Liver (tissue), 9 donors: ENCODE results near the gene PPFIA1. TPM values are rescaled to one million over a fixed set of nuclear protein-coding genes. Genes with fewer than 3 reads are reported as not detected.

Source experiments
- DNase-seq: peaks from one replicate; pipeline ENCODE4 v3.0.0-alpha.2; 2017; ENCODE audit warnings: low spot score
- H3K27ac ChIP-seq, 2 donors: one replicate each; pipeline ENCODE4 v1.7.0; 2013; ENCODE audit warnings: inconsistent platforms in 2 of 2, low read length in 2 of 2, control low read depth in 1 of 2, low read depth in 1 of 2, mild to moderate bottlenecking in 1 of 2
- H3K27me3 ChIP-seq, 4 donors: one replicate each; pipeline versions ENCODE4 v1.6.1 to v1.7.0; 2013; ENCODE audit warnings: low read length in 3 of 4, inconsistent platforms in 1 of 4, mild to moderate bottlenecking in 1 of 4, moderate library complexity in 1 of 4; ENCODE audit not compliant: control insufficient read depth in 4 of 4, insufficient read depth in 4 of 4
- H3K36me3 ChIP-seq, 4 donors: one replicate each; pipeline versions ENCODE4 v1.6.1 to v1.7.0; 2013; ENCODE audit warnings: low read length in 3 of 4, mild to moderate bottlenecking in 3 of 4, low read depth in 1 of 4, moderate library complexity in 1 of 4; ENCODE audit not compliant: control insufficient read depth in 4 of 4, insufficient read depth in 3 of 4
- H3K4me1 ChIP-seq, 4 donors: one replicate each; pipeline versions ENCODE4 v1.6.1 to v1.7.0; 2013; ENCODE audit warnings: low read length in 3 of 4, mild to moderate bottlenecking in 3 of 4, moderate library complexity in 1 of 4; ENCODE audit not compliant: control insufficient read depth in 4 of 4, insufficient read depth in 4 of 4
- H3K4me3 ChIP-seq, 3 donors: one replicate each; pipeline versions ENCODE4 v1.6.1 to v1.7.0; 2013; ENCODE audit warnings: low read length in 3 of 3, control low read depth in 1 of 3, low read depth in 1 of 3, mild to moderate bottlenecking in 1 of 3
- H3K9ac ChIP-seq, 2 donors: one replicate each; pipeline ENCODE4 v1.7.0; 2013; ENCODE audit warnings: low read length in 2 of 2, mild to moderate bottlenecking in 2 of 2, moderate library complexity in 2 of 2, control low read depth in 1 of 2, low read depth in 1 of 2
- H3K9me3 ChIP-seq, 4 donors: one replicate each; pipeline versions ENCODE4 v1.6.1 to v1.7.0; 2013; ENCODE audit warnings: low read length in 3 of 4; ENCODE audit not compliant: control insufficient read depth in 4 of 4
- EGR1 ChIP-seq, 2 donors: IDR thresholded peaks; 2 replicates each; pipeline ENCODE4 v1.6.1; 2016 to 2018; ENCODE audit warnings: antibody characterized with exemption in 2 of 2, low read depth in 2 of 2
- FOXA1 ChIP-seq: IDR thresholded peaks from 2 replicates; pipeline ENCODE4 v1.6.1; 2016; ENCODE audit warnings: antibody characterized with exemption
- FOXA2 ChIP-seq: IDR thresholded peaks from 2 replicates; pipeline ENCODE4 v1.6.1; 2016; ENCODE audit warnings: antibody characterized with exemption
- GABPA ChIP-seq, 2 donors: IDR thresholded peaks in 1 of 2; conservative IDR thresholded peaks in 1 of 2; 2 replicates each; pipeline ENCODE4 v1.6.1; 2016; ENCODE audit warnings: antibody characterized with exemption in 2 of 2, mild to moderate bottlenecking in 1 of 2, moderate library complexity in 1 of 2
- HNF4A ChIP-seq, 2 donors: conservative IDR thresholded peaks; 2 replicates each; pipeline ENCODE4 v1.6.1; 2016; ENCODE audit warnings: antibody characterized with exemption in 2 of 2, mild to moderate bottlenecking in 2 of 2
- HNF4G ChIP-seq: IDR thresholded peaks from 2 replicates; pipeline ENCODE4 v1.6.1; 2016; ENCODE audit warnings: antibody characterized with exemption
- JUND ChIP-seq, 2 donors: IDR thresholded peaks; 2 replicates each; pipeline ENCODE4 v1.6.1; 2016; ENCODE audit warnings: antibody characterized with exemption in 2 of 2
- NR2F2 ChIP-seq: IDR thresholded peaks from 2 replicates; pipeline ENCODE4 v1.6.1; 2016; ENCODE audit warnings: antibody characterized with exemption
- RAD21 ChIP-seq, 2 donors: IDR thresholded peaks; 2 replicates each; pipeline ENCODE4 v1.6.1; 2016; ENCODE audit warnings: antibody characterized with exemption in 2 of 2, mild to moderate bottlenecking in 2 of 2
- REST ChIP-seq: IDR thresholded peaks from 2 replicates; pipeline ENCODE4 v1.6.1; 2016; ENCODE audit warnings: antibody characterized with exemption, mild to moderate bottlenecking
- RXRA ChIP-seq, 2 donors: IDR thresholded peaks; 2 replicates each; pipeline ENCODE4 v1.6.1; 2017 to 2018; ENCODE audit warnings: antibody characterized with exemption in 2 of 2, mild to moderate bottlenecking in 1 of 2
- SP1 ChIP-seq: IDR thresholded peaks from 2 replicates; pipeline ENCODE4 v1.6.1; 2018; ENCODE audit warnings: antibody characterized with exemption, mild to moderate bottlenecking
- TAF1 ChIP-seq: conservative IDR thresholded peaks from 2 replicates; pipeline ENCODE4 v1.6.1; 2016; ENCODE audit warnings: antibody characterized with exemption, mild to moderate bottlenecking
- YY1 ChIP-seq: IDR thresholded peaks from 2 replicates; pipeline ENCODE4 v1.6.1; 2016; ENCODE audit warnings: antibody characterized with exemption, mild to moderate bottlenecking
- WGBS: extraction: QIAGEN DNeasy Blood & Tissue Kit; methylation state at CpG from one replicate; pipeline ENCODE4 v1.1.7; 2013; 5-methylcytosine and 5-hydroxymethylcytosine counted together
- polyA plus RNA-seq, 2 donors: library from polyadenylated mRNA; stranded (reverse) in 1 of 2; unstranded in 1 of 2; fragments of 200-250 nt in 1 of 2; fragments of >200 nt in 1 of 2; fragmentation: Nextera tagmentation in 1 of 2; extraction: Ambion mirVana in 1 of 2; gene quantifications; one replicate each; pipeline versions ENCODE4 v1.2.1 to v1.2.3, GENCODE V29; 2013 to 2015
- total RNA-seq, 2 donors: library from RNA; depleted of rRNA; stranded (reverse); fragments of >200 nt; gene quantifications; one replicate each; pipeline ENCODE4 v1.2.3, GENCODE V29; 2014
- TF ChIP-seq, protein P1 (sequence below): IDR thresholded peaks from 2 replicates; pipeline ENCODE4 v1.6.1; 2016; ENCODE audit warnings: antibody characterized with exemption
- TF ChIP-seq, protein P2 (sequence below): IDR thresholded peaks from 2 replicates; pipeline ENCODE4 v1.6.1; 2016; ENCODE audit warnings: antibody characterized with exemption
- TF ChIP-seq, protein P3 (sequence below): fragments of 150-350 bp; IDR thresholded peaks from 2 replicates; pipeline ENCODE4 v1.5.1; 2017; ENCODE audit warnings: improper control_type of control experiment, low read depth, low read length; ENCODE audit not compliant: missing input control
- donor health status: healthy.
- donor health status: healthy.
- donor health status: healthy.
- donor health status: healthy.
- donor health status: healthy.

Gene PPFIA1
- total and polyA plus RNA-seq, 4 donors: 9.9 to 39.6 (median 14.5) TPM

- no peak overlapping the region for H3K9ac ChIP-seq
- H3K4me3 ChIP-seq: no peak overlapping the region
- H3K27me3 ChIP-seq: no peaks in the 10 kb centered on the region
- no peak overlapping the region for H3K27ac ChIP-seq
- TF ChIP-seq GABPA (IDR thresholded peaks at IDR 0.05 in 1 of 2, conservative IDR thresholded peaks at IDR 0.05 in 1 of 2): no peak
- WGBS: 80% methylated on average over 25 of the region's 25 CpGs
- H3K36me3 ChIP-seq: peaks cover 7 to 49% (median 38%) of the 10 kb centered on the region in 4 donors
- no peaks in the 10 kb centered on the region for H3K4me1 ChIP-seq
- no peaks in the 10 kb centered on the region for H3K9me3 ChIP-seq
- no peak for DNase-seq
Observed at GRCh38 chr11:70364745-70365543, 94.5 kb downstream of the PPFIA1 start.

- TF ChIP-seq HNF4G (no peak), NR2F2 (no peak), SP1 (no peak), FOXA1 (no peak), EGR1 (IDR thresholded peaks at IDR 0.05; ENCODE audit: low read depth in 2 of 2) (no peak), RAD21 (IDR thresholded peaks at IDR 0.05) (no peak), GABPA (IDR thresholded peaks at IDR 0.05 in 1 of 2, conservative IDR thresholded peaks at IDR 0.05 in 1 of 2) (no peak)
- TF ChIP-seq, protein P1, sequence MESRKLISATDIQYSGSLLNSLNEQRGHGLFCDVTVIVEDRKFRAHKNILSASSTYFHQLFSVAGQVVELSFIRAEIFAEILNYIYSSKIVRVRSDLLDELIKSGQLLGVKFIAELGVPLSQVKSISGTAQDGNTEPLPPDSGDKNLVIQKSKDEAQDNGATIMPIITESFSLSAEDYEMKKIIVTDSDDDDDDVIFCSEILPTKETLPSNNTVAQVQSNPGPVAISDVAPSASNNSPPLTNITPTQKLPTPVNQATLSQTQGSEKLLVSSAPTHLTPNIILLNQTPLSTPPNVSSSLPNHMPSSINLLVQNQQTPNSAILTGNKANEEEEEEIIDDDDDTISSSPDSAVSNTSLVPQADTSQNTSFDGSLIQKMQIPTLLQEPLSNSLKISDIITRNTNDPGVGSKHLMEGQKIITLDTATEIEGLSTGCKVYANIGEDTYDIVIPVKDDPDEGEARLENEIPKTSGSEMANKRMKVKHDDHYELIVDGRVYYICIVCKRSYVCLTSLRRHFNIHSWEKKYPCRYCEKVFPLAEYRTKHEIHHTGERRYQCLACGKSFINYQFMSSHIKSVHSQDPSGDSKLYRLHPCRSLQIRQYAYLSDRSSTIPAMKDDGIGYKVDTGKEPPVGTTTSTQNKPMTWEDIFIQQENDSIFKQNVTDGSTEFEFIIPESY: no peak
- TF ChIP-seq, protein P2, sequence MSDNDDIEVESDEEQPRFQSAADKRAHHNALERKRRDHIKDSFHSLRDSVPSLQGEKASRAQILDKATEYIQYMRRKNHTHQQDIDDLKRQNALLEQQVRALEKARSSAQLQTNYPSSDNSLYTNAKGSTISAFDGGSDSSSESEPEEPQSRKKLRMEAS: no peak
- H3K9me3 ChIP-seq: no peaks in the 10 kb centered on the region
- no peak overlapping the region for H3K27ac ChIP-seq
- H3K36me3 ChIP-seq: peaks cover 7 to 49% (median 34%) of the 10 kb centered on the region in 4 donors
- no peaks in the 10 kb centered on the region for H3K4me1 ChIP-seq
- no peak overlapping the region for H3K4me3 ChIP-seq
- DNase-seq: no peak
- H3K27me3 ChIP-seq: no peaks in the 10 kb centered on the region
- WGBS: 93% methylated on average over 3 of the region's 3 CpGs
- no peak overlapping the region for H3K9ac ChIP-seq
Observed at GRCh38 chr11:70365544-70365927, 95.0 kb downstream of the PPFIA1 start.

- no peak overlapping the region for H3K4me3 ChIP-seq
- peaks cover 5 to 41% (median 27%) of the 10 kb centered on the region in 4 donors for H3K36me3 ChIP-seq
- 86% methylated on average over 8 of the region's 8 CpGs for WGBS
- TF ChIP-seq FOXA2 (no peak), YY1 (no peak), FOXA1 (no peak), REST (no peak), TAF1 (no peak), RXRA (IDR thresholded peaks at IDR 0.05) (no peak), NR2F2 (no peak), EGR1 (IDR thresholded peaks at IDR 0.05; ENCODE audit: low read depth in 2 of 2) (no peak), SP1 (no peak), HNF4A (conservative IDR thresholded peaks at IDR 0.05) (no peak), HNF4G (no peak), GABPA (IDR thresholded peaks at IDR 0.05 in 1 of 2, conservative IDR thresholded peaks at IDR 0.05 in 1 of 2) (no peak), JUND (IDR thresholded peaks at IDR 0.05) (no peak)
- TF ChIP-seq, protein P1: no peak
- TF ChIP-seq, protein P3, sequence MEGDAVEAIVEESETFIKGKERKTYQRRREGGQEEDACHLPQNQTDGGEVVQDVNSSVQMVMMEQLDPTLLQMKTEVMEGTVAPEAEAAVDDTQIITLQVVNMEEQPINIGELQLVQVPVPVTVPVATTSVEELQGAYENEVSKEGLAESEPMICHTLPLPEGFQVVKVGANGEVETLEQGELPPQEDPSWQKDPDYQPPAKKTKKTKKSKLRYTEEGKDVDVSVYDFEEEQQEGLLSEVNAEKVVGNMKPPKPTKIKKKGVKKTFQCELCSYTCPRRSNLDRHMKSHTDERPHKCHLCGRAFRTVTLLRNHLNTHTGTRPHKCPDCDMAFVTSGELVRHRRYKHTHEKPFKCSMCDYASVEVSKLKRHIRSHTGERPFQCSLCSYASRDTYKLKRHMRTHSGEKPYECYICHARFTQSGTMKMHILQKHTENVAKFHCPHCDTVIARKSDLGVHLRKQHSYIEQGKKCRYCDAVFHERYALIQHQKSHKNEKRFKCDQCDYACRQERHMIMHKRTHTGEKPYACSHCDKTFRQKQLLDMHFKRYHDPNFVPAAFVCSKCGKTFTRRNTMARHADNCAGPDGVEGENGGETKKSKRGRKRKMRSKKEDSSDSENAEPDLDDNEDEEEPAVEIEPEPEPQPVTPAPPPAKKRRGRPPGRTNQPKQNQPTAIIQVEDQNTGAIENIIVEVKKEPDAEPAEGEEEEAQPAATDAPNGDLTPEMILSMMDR: no peak
Observed at GRCh38 chr11:70367071-70367470, 96.6 kb downstream of the PPFIA1 start.

More at GRCh38 chr11:70367071-70367470, 96.6 kb downstream of the PPFIA1 start:
- Histone ChIP-seq H3K9ac (no peak overlapping the region), H3K4me1 (no peaks in the 10 kb centered on the region), H3K9me3 (no peaks in the 10 kb centered on the region), H3K27me3 (no peaks in the 10 kb centered on the region), H3K27ac (no peak overlapping the region)
- DNase-seq: no peak
